Cardiac fibroblast (primary cell): ENCODE measurements around the gene CARD11.

ENCODE experiments used
- DNase-seq, 2 donors: peaks; one replicate each; pipeline versions ENCODE4 v3.0.0 to v3.0.0-alpha.2; 2010; ENCODE audit warnings: low read depth in 2 of 2
- H3K4me3 ChIP-seq, 2 donors: replicated peaks in 1 of 2; 1 replicate in 1 of 2; 2 replicates in 1 of 2; pipeline ENCODE4 v1.5.1; 2011; ENCODE audit warnings: low read depth in 2 of 2, low read length in 2 of 2, mild to moderate bottlenecking in 2 of 2, moderate library complexity in 1 of 2
- TF ChIP-seq, protein P1 (sequence below): IDR thresholded peaks from one replicate; pipeline ENCODE4 v1.5.1; 2011; ENCODE audit warnings: low read depth, mild to moderate bottlenecking, low read length, inconsistent platforms

Gene CARD11

GRCh38 chr7:2926120-2926895 lies 117.4 kb downstream of the CARD11 start:
- no peak for DNase-seq
- TF ChIP-seq, protein P1, sequence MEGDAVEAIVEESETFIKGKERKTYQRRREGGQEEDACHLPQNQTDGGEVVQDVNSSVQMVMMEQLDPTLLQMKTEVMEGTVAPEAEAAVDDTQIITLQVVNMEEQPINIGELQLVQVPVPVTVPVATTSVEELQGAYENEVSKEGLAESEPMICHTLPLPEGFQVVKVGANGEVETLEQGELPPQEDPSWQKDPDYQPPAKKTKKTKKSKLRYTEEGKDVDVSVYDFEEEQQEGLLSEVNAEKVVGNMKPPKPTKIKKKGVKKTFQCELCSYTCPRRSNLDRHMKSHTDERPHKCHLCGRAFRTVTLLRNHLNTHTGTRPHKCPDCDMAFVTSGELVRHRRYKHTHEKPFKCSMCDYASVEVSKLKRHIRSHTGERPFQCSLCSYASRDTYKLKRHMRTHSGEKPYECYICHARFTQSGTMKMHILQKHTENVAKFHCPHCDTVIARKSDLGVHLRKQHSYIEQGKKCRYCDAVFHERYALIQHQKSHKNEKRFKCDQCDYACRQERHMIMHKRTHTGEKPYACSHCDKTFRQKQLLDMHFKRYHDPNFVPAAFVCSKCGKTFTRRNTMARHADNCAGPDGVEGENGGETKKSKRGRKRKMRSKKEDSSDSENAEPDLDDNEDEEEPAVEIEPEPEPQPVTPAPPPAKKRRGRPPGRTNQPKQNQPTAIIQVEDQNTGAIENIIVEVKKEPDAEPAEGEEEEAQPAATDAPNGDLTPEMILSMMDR = no peak
- no peak overlapping the region for H3K4me3 ChIP-seq

GRCh38 chr7:2924866-2925840 lies 118.5 kb downstream of the CARD11 start:
- DNase-seq = peak in 1 of 2 donors; percentile 13
- no peak overlapping the region for H3K4me3 ChIP-seq
- TF ChIP-seq, protein P1 = no peak

DNA sequence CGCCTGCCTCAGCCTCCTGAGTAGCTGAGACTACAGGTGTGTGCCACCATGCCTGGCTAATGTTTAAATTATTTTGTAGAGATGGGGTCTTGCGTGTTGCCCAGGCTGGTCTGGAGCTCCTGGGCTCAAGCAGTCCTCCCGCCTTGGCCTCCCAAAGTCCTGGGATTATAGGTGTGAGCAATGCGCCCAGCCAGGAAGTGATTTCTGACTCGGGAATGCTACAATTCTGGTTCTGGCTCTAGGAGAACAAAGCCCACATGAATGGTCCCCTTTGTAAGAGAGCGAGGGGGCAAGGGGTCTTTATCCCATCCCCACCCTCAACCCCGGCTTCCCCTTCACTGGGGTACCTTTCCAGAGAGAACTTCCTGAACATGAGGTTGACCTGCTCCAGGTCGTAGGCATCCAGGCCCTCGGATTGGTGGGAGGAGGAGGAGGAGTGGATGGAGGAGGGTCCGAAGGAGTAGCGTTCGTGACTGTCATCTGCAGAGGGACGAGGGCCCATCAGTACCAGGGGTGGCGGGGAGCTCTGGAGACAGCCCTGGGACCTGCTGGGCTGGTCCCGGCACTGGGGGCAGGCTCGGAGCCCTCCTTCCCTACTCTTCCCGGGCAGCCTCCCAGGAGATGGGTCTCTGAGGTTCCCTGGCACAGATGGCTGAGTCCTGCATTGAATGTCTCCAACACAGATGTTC lies 119.6 kb downstream of the CARD11 start:
- no peak overlapping the region for H3K4me3 ChIP-seq
- DNase-seq = no peak
- TF ChIP-seq, protein P1 = no peak

DNA sequence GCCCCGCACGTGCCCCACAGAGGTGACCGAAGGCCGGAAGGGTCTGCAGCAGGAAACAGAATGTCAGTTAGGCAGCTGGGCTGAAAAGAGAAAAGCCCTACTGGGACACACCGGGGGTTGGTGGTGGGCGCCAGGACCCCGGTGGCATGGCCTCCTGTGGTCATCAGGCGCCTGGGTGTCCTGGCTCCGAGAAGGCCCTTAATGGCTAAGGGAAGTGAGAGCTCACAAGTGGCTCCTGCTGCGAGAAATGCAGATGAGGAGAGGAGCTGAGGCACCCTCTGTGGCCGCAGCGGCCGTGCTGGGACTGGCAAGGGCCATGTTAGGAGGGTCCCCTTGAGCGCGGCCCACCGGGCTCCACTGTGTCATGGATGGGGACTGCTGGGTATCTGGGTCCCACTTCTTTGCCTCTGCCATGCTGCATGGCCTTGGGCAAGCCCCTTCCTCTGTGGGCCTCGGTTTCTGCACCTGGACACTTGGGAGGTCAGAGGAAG lies 120.3 kb downstream of the CARD11 start:
- TF ChIP-seq, protein P1 = no peak
- DNase-seq = no peak
- H3K4me3 ChIP-seq = no peak overlapping the region

- DNase-seq = no peak
- H3K4me3 ChIP-seq = no peak overlapping the region
- TF ChIP-seq, protein P1 = no peak
These were observed 120.8 kb downstream of the CARD11 start for GRCh38 chr7:2922866-2923265.

DNA sequence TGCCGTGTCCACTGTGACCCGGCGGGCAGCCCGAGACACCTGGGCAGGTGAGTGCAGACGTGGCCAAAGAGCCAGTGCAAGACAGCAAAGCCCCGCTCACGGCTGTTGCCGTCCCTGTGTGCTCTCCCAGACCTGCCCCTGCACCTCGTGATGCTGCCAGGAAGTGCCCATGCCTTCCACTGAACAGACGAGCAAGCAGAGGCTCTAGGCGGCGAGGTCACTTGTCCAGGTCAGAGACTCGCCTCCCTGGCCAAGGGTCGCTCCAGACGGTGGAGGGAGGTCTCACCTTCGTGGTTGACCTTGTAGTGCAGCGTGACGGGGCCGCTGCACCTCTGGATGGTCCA lies 121.3 kb downstream of the CARD11 start:
- TF ChIP-seq, protein P1 = no peak
- DNase-seq = no peak

More for the DNA sequence above, 121.3 kb downstream of the CARD11 start:
- H3K4me3 ChIP-seq = no peak overlapping the region
